ENCODE results near the gene NRL. TPM values are rescaled to one million over a fixed set of nuclear protein-coding genes. Genes with fewer than 3 reads are reported as not detected.

Gene NRL
- total and polyA plus RNA-seq, 2 experiments from 2014 or later = 0.48 to 0.86 TPM

DNA sequence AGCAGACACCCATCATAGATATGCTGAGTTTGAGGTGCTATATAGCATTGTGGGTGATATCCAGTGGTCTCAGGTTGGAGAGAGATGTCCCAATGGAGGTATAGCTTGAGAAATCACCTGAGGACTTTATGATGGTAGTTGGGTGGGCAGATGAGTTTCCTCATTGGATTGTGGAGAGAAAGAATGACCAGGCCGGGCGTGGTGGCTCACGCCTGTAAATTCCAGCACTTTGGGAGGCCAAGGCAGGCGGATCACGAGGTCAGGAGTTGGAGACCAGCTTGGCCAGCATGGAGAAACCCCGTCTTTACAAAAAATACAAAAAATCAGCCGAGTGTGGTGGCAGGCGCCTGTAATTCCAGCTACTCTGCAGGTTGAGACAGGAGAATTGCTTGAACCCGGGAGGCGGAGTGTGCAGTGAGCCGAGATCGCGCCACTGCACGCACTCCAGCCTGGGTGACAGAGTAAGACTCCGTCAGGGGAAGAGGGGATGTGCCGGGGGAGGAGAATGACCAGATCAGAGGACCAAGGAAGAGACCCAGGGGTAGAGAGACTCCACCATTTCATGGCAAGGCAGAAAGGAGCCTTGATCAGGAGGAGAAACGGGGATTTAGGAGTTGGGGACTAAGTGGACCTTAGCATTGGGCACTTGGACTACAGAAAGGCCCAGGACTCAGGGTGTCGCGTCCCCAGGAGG is 21.4 kb downstream of the NRL start:
- in situ Hi-C loops (cut with MboI) = no loop called here
- Histone ChIP-seq H4K20me1 (ENCODE audit: insufficient read depth) (no peaks in the 10 kb centered on the region), H2AFZ (peak overlapping the region; percentile 75), H3K79me2 (ENCODE audit: insufficient read depth) (peaks cover 30% of the 10 kb centered on the region), H3K27ac (peak overlapping the region; percentile 63), H3K4me1 (ENCODE audit: insufficient read depth) (peaks cover 10% of the 10 kb centered on the region), H3K9ac (peak overlapping the region; percentile 91), H3K27me3 (replicated peaks; ENCODE audit: insufficient read depth) (no peaks in the 10 kb centered on the region), H3K4me2 (ENCODE audit: unreplicated experiment) (no peak overlapping the region), H3K36me3 (ENCODE audit: low read depth) (peaks cover 14% of the 10 kb centered on the region; the same call in 1 of the 2 replicates), H3K9me3 (ENCODE audit: low read depth) (no peaks in the 10 kb centered on the region), H3K4me3 (no peak overlapping the region), H3F3A (ENCODE audit: insufficient read depth) (peaks cover 12% of the 10 kb centered on the region), H3K9me2 (ENCODE audit: insufficient read depth) (no peaks in the 10 kb centered on the region)
- WGBS, 2 experiments (ENCODE audit: low coverage in 1 of 2, low lambda C conversion rate in 2 of 2, missing lambda C conversion rate in 2 of 2) = 72 to 77% methylated on average over 19 of the region's 19 CpGs
- DNase-seq = no peak
- TF ChIP-seq EZH2 (IDR thresholded peaks at IDR 0.05; ENCODE audit: insufficient read depth, poor library complexity, severe bottlenecking) (no peak), EZH2phosphoT487 (IDR thresholded peaks at IDR 0.05; ENCODE audit: insufficient read depth, low read depth) (no peak)

GRCh38 chr14:24092505-24093206 is 22.1 kb downstream of the NRL start:
- Histone ChIP-seq H3F3A (ENCODE audit: insufficient read depth) (peaks cover 12% of the 10 kb centered on the region), H3K4me1 (ENCODE audit: insufficient read depth) (peaks cover 10% of the 10 kb centered on the region), H4K20me1 (ENCODE audit: insufficient read depth) (no peaks in the 10 kb centered on the region), H2AFZ (peak overlapping the region; percentile 10; the same call in 1 of the 2 replicates), H3K9me3 (ENCODE audit: low read depth) (no peaks in the 10 kb centered on the region), H3K27ac (no peak overlapping the region), H3K4me2 (ENCODE audit: unreplicated experiment) (no peak overlapping the region), H3K4me3 (no peak overlapping the region), H3K9me2 (ENCODE audit: insufficient read depth) (no peaks in the 10 kb centered on the region), H3K36me3 (ENCODE audit: low read depth) (peaks cover 7% of the 10 kb centered on the region; the same call in 1 of the 2 replicates), H3K9ac (no peak overlapping the region), H3K79me2 (ENCODE audit: insufficient read depth) (peaks cover 30% of the 10 kb centered on the region), H3K27me3 (replicated peaks; ENCODE audit: insufficient read depth) (no peaks in the 10 kb centered on the region)
- 71% methylated on average over 4 of the region's 4 CpGs for whole genome bisulfite sequencing, 2 experiments (ENCODE audit: low coverage in 1 of 2, low lambda C conversion rate in 2 of 2, missing lambda C conversion rate in 2 of 2)
- no peak for TF ChIP-seq EZH2 (IDR thresholded peaks at IDR 0.05; ENCODE audit: insufficient read depth, poor library complexity, severe bottlenecking)
- TF ChIP-seq EZH2phosphoT487 (IDR thresholded peaks at IDR 0.05; ENCODE audit: insufficient read depth, low read depth) = no peak
- in situ Hi-C loops (cut with MboI) = no loop called here
- peak; percentile 20 for DNase-seq

DNA sequence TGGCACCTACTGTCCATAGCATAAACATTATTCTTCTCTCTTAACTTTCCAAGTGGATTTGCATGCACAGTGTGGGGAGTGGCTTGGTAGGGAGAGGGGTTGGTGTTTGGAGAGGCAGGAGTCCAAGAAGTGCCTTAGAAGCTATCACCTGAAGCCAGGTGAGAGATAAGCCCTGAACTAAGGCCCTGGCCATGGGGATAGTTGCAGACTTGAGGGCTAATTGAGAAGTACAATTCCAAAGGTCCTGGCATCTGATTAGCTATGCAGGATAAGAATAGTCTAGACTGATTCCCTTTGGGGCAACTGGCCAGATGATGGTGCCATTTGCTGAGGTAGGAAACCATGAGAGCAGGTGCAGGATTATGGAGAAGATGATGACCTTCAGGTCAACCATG is 22.6 kb downstream of the NRL start:
- H4K20me1 ChIP-seq (ENCODE audit: insufficient read depth) = no peaks in the 10 kb centered on the region
- H3K9me3 ChIP-seq (ENCODE audit: low read depth) = no peaks in the 10 kb centered on the region
- no peak overlapping the region for H3K4me3 ChIP-seq
- TF ChIP-seq EZH2 (IDR thresholded peaks at IDR 0.05; ENCODE audit: insufficient read depth, poor library complexity, severe bottlenecking) (no peak), EZH2phosphoT487 (IDR thresholded peaks at IDR 0.05; ENCODE audit: insufficient read depth, low read depth) (no peak)
- H3K79me2 ChIP-seq (ENCODE audit: insufficient read depth) = peaks cover 30% of the 10 kb centered on the region
- in situ Hi-C loops (cut with MboI) = no loop called here
- H3K4me1 ChIP-seq (ENCODE audit: insufficient read depth) = peaks cover 10% of the 10 kb centered on the region
- H3K27ac ChIP-seq = no peak overlapping the region
- no peaks in the 10 kb centered on the region for H3K9me2 ChIP-seq (ENCODE audit: insufficient read depth)
- no peaks in the 10 kb centered on the region for H3K27me3 ChIP-seq (replicated peaks; ENCODE audit: insufficient read depth)
- no peak overlapping the region for H2AFZ ChIP-seq
- H3K4me2 ChIP-seq (ENCODE audit: unreplicated experiment) = no peak overlapping the region
- H3F3A ChIP-seq (ENCODE audit: insufficient read depth) = peaks cover 12% of the 10 kb centered on the region
- peaks cover 5% of the 10 kb centered on the region; the same call in 1 of the 2 replicates for H3K36me3 ChIP-seq (ENCODE audit: low read depth)
- DNase-seq = no peak
- H3K9ac ChIP-seq = no peak overlapping the region

- H3K9me3 ChIP-seq (ENCODE audit: low read depth) = no peaks in the 10 kb centered on the region
- WGBS, 2 experiments (ENCODE audit: low coverage in 1 of 2, low lambda C conversion rate in 2 of 2, missing lambda C conversion rate in 2 of 2) = 82 to 87% methylated on average over 5 to 6 of the region's 6 CpGs
- peaks cover 7% of the 10 kb centered on the region for H3K79me2 ChIP-seq (ENCODE audit: insufficient read depth)
- in situ Hi-C loops (cut with MboI) = no loop called here
- peaks cover 12% of the 10 kb centered on the region for H3F3A ChIP-seq (ENCODE audit: insufficient read depth)
- no peaks in the 10 kb centered on the region for H3K36me3 ChIP-seq (ENCODE audit: low read depth)
- H3K4me1 ChIP-seq (ENCODE audit: insufficient read depth) = peaks cover 3% of the 10 kb centered on the region; the same call in 1 of the 2 replicates
- DNase-seq = no peak
- H3K27me3 ChIP-seq (replicated peaks; ENCODE audit: insufficient read depth) = no peaks in the 10 kb centered on the region
- H3K9ac ChIP-seq = no peak overlapping the region
- H3K4me2 ChIP-seq (ENCODE audit: unreplicated experiment) = no peak overlapping the region
- H3K9me2 ChIP-seq (ENCODE audit: insufficient read depth) = no peaks in the 10 kb centered on the region
- no peaks in the 10 kb centered on the region for H4K20me1 ChIP-seq (ENCODE audit: insufficient read depth)
- H3K27ac ChIP-seq = no peak overlapping the region
- TF ChIP-seq EZH2 (IDR thresholded peaks at IDR 0.05; ENCODE audit: insufficient read depth, poor library complexity, severe bottlenecking) = no peak
- TF ChIP-seq EZH2phosphoT487 (IDR thresholded peaks at IDR 0.05; ENCODE audit: insufficient read depth, low read depth) = no peak
- no peak overlapping the region for H2AFZ ChIP-seq
- no peak overlapping the region for H3K4me3 ChIP-seq
Measured at GRCh38 chr14:24089890-24090289, 24.9 kb downstream of the NRL start.
